ENCODE data around the gene STK17B. TPM values are rescaled to one million over a fixed set of nuclear protein-coding genes. Genes with fewer than 3 reads are reported as not detected.
"Not testable (repeated sequence)": the region's sequence is repeated elsewhere in the genome, so short reads cannot be mapped to it uniquely, and the experiment has no call there.

STK17B gene
- total RNA-seq, 2 experiments from 2014 or later: 175 to 176 TPM

GRCh38 chr2:196205011-196205766 lies 33.8 kb upstream of the STK17B start:
- Mint-ChIP-seq H3K4me3 (no peak overlapping the region), H3K9me3 (no peaks in the 10 kb centered on the region), H3K27me3 (no peaks in the 10 kb centered on the region), H3K36me3 (no peaks in the 10 kb centered on the region), H3K4me1 (ENCODE audit: low read depth) (peaks cover 35% of the 10 kb centered on the region), H3K27ac (peak overlapping the region; percentile 7)
- ChIA-PET POLR2A (interaction anchor here (0.9 to 1.4 kb wide), 4 partner anchors 21 to 34 kb away, joined by 3 to 9 read pairs (median 4); partner anchors contain the start of gene STK17B), CTCF (interaction anchor here (0.6 to 1.7 kb wide), 5 partner anchors 29 to 342 kb away, joined by 3 to 6 read pairs (median 4); no protein-coding TSS in a partner anchor)
- DNase-seq: no peak
- intact Hi-C loops (cut with micrococcal nuclease): loop anchor here (1.0 kb wide), 1 partner anchor 35 kb away; no protein-coding TSS in a partner anchor

GRCh38 chr2:196201229-196202009 lies 30.0 kb upstream of the STK17B start:
- intact Hi-C loops (cut with micrococcal nuclease): no loop called here
- H3K27ac Mint-ChIP-seq: peak overlapping the region; percentile 82
- DNase-seq: no peak
- no peaks in the 10 kb centered on the region for H3K36me3 Mint-ChIP-seq
- H3K27me3 Mint-ChIP-seq: no peaks in the 10 kb centered on the region
- H3K9me3 Mint-ChIP-seq: no peaks in the 10 kb centered on the region
- CTCF ChIA-PET: interaction anchor here (0.6 to 1.9 kb wide), 9 partner anchors 10 to 123 kb away, joined by 3 to 8 read pairs (median 3); no protein-coding TSS in a partner anchor
- POLR2A ChIA-PET: interaction anchor here (0.9 to 2.1 kb wide), 4 partner anchors 10 to 75 kb away, joined by 3 to 6 read pairs (median 3); partner anchors contain the start of gene STK17B
- peak overlapping the region; percentile 64 for H3K4me3 Mint-ChIP-seq
- H3K4me1 Mint-ChIP-seq (ENCODE audit: low read depth): peaks cover 45% of the 10 kb centered on the region

GRCh38 chr2:196200557-196200956 lies 29.2 kb upstream of the STK17B start:
- Mint-ChIP-seq H3K4me3 (peak overlapping the region; percentile 64), H3K9me3 (no peaks in the 10 kb centered on the region), H3K27me3 (no peaks in the 10 kb centered on the region), H3K27ac (peak overlapping the region; percentile 82), H3K4me1 (ENCODE audit: low read depth) (peaks cover 52% of the 10 kb centered on the region), H3K36me3 (no peaks in the 10 kb centered on the region)
- intact Hi-C loops (cut with micrococcal nuclease): loop anchor here (1.0 kb wide), 5 partner anchors 11 to 89 kb away; no protein-coding TSS in a partner anchor
- ChIA-PET CTCF (interaction anchor here (0.7 to 1.9 kb wide), 6 partner anchors 11 to 76 kb away, joined by 3 to 8 read pairs (median 5); no protein-coding TSS in a partner anchor), POLR2A (interaction anchor here (0.9 to 1.0 kb wide), 2 partner anchors 29 to 76 kb away, joined by 3 read pairs; partner anchors contain the start of gene STK17B)
- DNase-seq: peak; percentile 61

GRCh38 chr2:196195758-196196157 lies 24.4 kb upstream of the STK17B start:
- intact Hi-C loops (cut with micrococcal nuclease): no loop called here
- no peaks in the 10 kb centered on the region for H3K9me3 Mint-ChIP-seq
- POLR2A ChIA-PET: interaction anchor here (1.0 to 1.3 kb wide), 3 partner anchors 13 to 83 kb away, joined by 3 to 5 read pairs (median 3); no protein-coding TSS in a partner anchor
- CTCF ChIA-PET: interaction anchor here (1.0 to 1.7 kb wide), 3 partner anchors 26 to 83 kb away, joined by 3 to 5 read pairs (median 3); no protein-coding TSS in a partner anchor
- no peaks in the 10 kb centered on the region for H3K27me3 Mint-ChIP-seq
- DNase-seq: no peak
- H3K36me3 Mint-ChIP-seq: no peaks in the 10 kb centered on the region
- no peak overlapping the region for H3K4me3 Mint-ChIP-seq
- H3K4me1 Mint-ChIP-seq (ENCODE audit: low read depth): peaks cover 63% of the 10 kb centered on the region
- H3K27ac Mint-ChIP-seq: peak overlapping the region; percentile 8

- ChIA-PET POLR2A (interaction anchor here (1.0 to 1.3 kb wide), 2 partner anchors 13 to 83 kb away, joined by 3 to 5 read pairs; no protein-coding TSS in a partner anchor), CTCF (interaction anchor here (1.0 to 1.7 kb wide), 3 partner anchors 25 to 83 kb away, joined by 3 to 5 read pairs (median 3); no protein-coding TSS in a partner anchor)
- Mint-ChIP-seq H3K27me3 (no peaks in the 10 kb centered on the region), H3K9me3 (no peaks in the 10 kb centered on the region), H3K4me3 (peak overlapping the region; percentile 54), H3K4me1 (ENCODE audit: low read depth) (peaks cover 62% of the 10 kb centered on the region), H3K27ac (no peak overlapping the region), H3K36me3 (no peaks in the 10 kb centered on the region)
- DNase-seq: no peak
- intact Hi-C loops (cut with micrococcal nuclease): no loop called here
Observed at GRCh38 chr2:196195302-196195701, 23.9 kb upstream of the STK17B start.

- Mint-ChIP-seq H3K4me3 (no peak overlapping the region), H3K27me3 (no peaks in the 10 kb centered on the region), H3K27ac (no peak overlapping the region), H3K9me3 (peaks cover 9% of the 10 kb centered on the region), H3K36me3 (peaks cover 4% of the 10 kb centered on the region), H3K4me1 (ENCODE audit: low read depth) (peaks cover 63% of the 10 kb centered on the region)
- POLR2A ChIA-PET: no interaction called here
- no peak for DNase-seq
- intact Hi-C loops (cut with micrococcal nuclease): no loop called here
- CTCF ChIA-PET: interaction anchor here (1.3 kb wide), 1 partner anchor 84 kb away, joined by 3 read pairs; no protein-coding TSS in a partner anchor
Observed at GRCh38 chr2:196191541-196191940, 20.2 kb upstream of the STK17B start.

- H3K4me1 Mint-ChIP-seq (ENCODE audit: low read depth): peaks cover 75% of the 10 kb centered on the region
- no peak for DNase-seq
- ChIA-PET POLR2A (no interaction called here), CTCF (no interaction called here)
- peaks cover 4% of the 10 kb centered on the region for H3K36me3 Mint-ChIP-seq
- H3K27ac Mint-ChIP-seq: peak overlapping the region; percentile 24
- no peaks in the 10 kb centered on the region for H3K27me3 Mint-ChIP-seq
- H3K4me3 Mint-ChIP-seq: no peak overlapping the region
- peaks cover 9% of the 10 kb centered on the region for H3K9me3 Mint-ChIP-seq
- intact Hi-C loops (cut with micrococcal nuclease): no loop called here
Observed at GRCh38 chr2:196187898-196188458, 16.6 kb upstream of the STK17B start.

- H3K4me3 Mint-ChIP-seq; intact Hi-C loops (cut with micrococcal nuclease); H3K36me3 Mint-ChIP-seq; H3K9me3 Mint-ChIP-seq; H3K27me3 Mint-ChIP-seq; DNase-seq; POLR2A ChIA-PET: not testable (repeated sequence)
- Mint-ChIP-seq H3K4me1 (ENCODE audit: low read depth) (peaks cover 81% of the 10 kb centered on the region), H3K27ac (peak overlapping the region; percentile 24)
- CTCF ChIA-PET: interaction anchor here (1.0 kb wide), 1 partner anchor 11 kb away, joined by 3 read pairs; no protein-coding TSS in a partner anchor
Observed at GRCh38 chr2:196187175-196187700, 15.9 kb upstream of the STK17B start.

GRCh38 chr2:196186266-196186980 lies 15.0 kb upstream of the STK17B start:
- intact Hi-C loops (cut with micrococcal nuclease): no loop called here
- H3K27me3 Mint-ChIP-seq: no peaks in the 10 kb centered on the region
- ChIA-PET POLR2A (no interaction called here), CTCF (interaction anchor here (0.7 to 1.0 kb wide), 2 partner anchors 10 to 18 kb away, joined by 3 to 4 read pairs; no protein-coding TSS in a partner anchor)
- H3K4me3 Mint-ChIP-seq: no peak overlapping the region
- H3K4me1 Mint-ChIP-seq (ENCODE audit: low read depth): peaks cover 82% of the 10 kb centered on the region
- H3K36me3 Mint-ChIP-seq: peaks cover 4% of the 10 kb centered on the region
- DNase-seq: no peak
- H3K27ac Mint-ChIP-seq: peak overlapping the region; percentile 43
- peaks cover 9% of the 10 kb centered on the region for H3K9me3 Mint-ChIP-seq

GRCh38 chr2:196184921-196185320 lies 13.5 kb upstream of the STK17B start:
- no peak for DNase-seq
- Mint-ChIP-seq H3K9me3 (peaks cover 9% of the 10 kb centered on the region), H3K4me1 (ENCODE audit: low read depth) (peaks cover 85% of the 10 kb centered on the region), H3K36me3 (peaks cover 4% of the 10 kb centered on the region), H3K27ac (peak overlapping the region; percentile 88), H3K4me3 (no peak overlapping the region), H3K27me3 (no peaks in the 10 kb centered on the region)
- ChIA-PET POLR2A (interaction anchor here (1.3 to 1.6 kb wide), 2 partner anchors 21 to 75 kb away, joined by 3 to 4 read pairs; no protein-coding TSS in a partner anchor), CTCF (interaction anchor here (0.6 to 1.3 kb wide), 3 partner anchors 20 to 68 kb away, joined by 3 read pairs; no protein-coding TSS in a partner anchor)
- intact Hi-C loops (cut with micrococcal nuclease): loop anchor here (1.0 kb wide), 1 partner anchor 8 kb away; no protein-coding TSS in a partner anchor

Measured in activated CD4-positive, alpha-beta memory T cell treated with anti-CD3 and anti-CD28 coated beads for 36 hours (primary cell).